ENCODE data around the gene PSRC1.

Gene PSRC1

GRCh38 chr1:109262231-109263055, 20.5 kb downstream of the PSRC1 start:
- Mint-ChIP-seq H3K4me3 (no peak overlapping the region), H3K27me3 (peaks cover 15% of the 10 kb centered on the region), H3K27ac (no peak overlapping the region), H3K4me1 (ENCODE audit: low read depth) (peaks cover 11% of the 10 kb centered on the region), H3K36me3 (ENCODE audit: low read depth) (no peaks in the 10 kb centered on the region), H3K9me3 (no peaks in the 10 kb centered on the region)
- intact Hi-C loops (cut with micrococcal nuclease) = loop anchor here (1.0 to 10.0 kb wide), 2 partner anchors 137 to 272 kb away; partner anchors contain the start of gene GPR61

- H3K36me3 Mint-ChIP-seq (ENCODE audit: low read depth) = no peaks in the 10 kb centered on the region
- intact Hi-C loops (cut with micrococcal nuclease) = loop anchor here (10.0 kb wide), 1 partner anchor 273 kb away; the partner anchor contains the start of gene GPR61
- H3K27me3 Mint-ChIP-seq = peaks cover 17% of the 10 kb centered on the region
- H3K4me1 Mint-ChIP-seq (ENCODE audit: low read depth) = peaks cover 11% of the 10 kb centered on the region
- no peak overlapping the region for H3K4me3 Mint-ChIP-seq
- H3K9me3 Mint-ChIP-seq = no peaks in the 10 kb centered on the region
- H3K27ac Mint-ChIP-seq = no peak overlapping the region
Observed at GRCh38 chr1:109261578-109261977, 21.4 kb downstream of the PSRC1 start.

GRCh38 chr1:109261006-109261405, 21.9 kb downstream of the PSRC1 start:
- peaks cover 21% of the 10 kb centered on the region for H3K27me3 Mint-ChIP-seq
- intact Hi-C loops (cut with micrococcal nuclease) = loop anchor here (10.0 kb wide), 1 partner anchor 274 kb away; the partner anchor contains the start of gene GPR61
- H3K4me1 Mint-ChIP-seq (ENCODE audit: low read depth) = peaks cover 11% of the 10 kb centered on the region
- no peaks in the 10 kb centered on the region for H3K36me3 Mint-ChIP-seq (ENCODE audit: low read depth)
- H3K9me3 Mint-ChIP-seq = no peaks in the 10 kb centered on the region
- no peak overlapping the region for H3K27ac Mint-ChIP-seq
- no peak overlapping the region for H3K4me3 Mint-ChIP-seq

- H3K4me3 Mint-ChIP-seq = no peak overlapping the region
- no peak overlapping the region for H3K27ac Mint-ChIP-seq
- H3K4me1 Mint-ChIP-seq (ENCODE audit: low read depth) = peaks cover 16% of the 10 kb centered on the region
- peaks cover 30% of the 10 kb centered on the region for H3K27me3 Mint-ChIP-seq
- H3K36me3 Mint-ChIP-seq (ENCODE audit: low read depth) = no peaks in the 10 kb centered on the region
- intact Hi-C loops (cut with micrococcal nuclease) = loop anchor here (10.0 kb wide), 1 partner anchor 275 kb away; the partner anchor contains the start of gene GPR61
- H3K9me3 Mint-ChIP-seq = no peaks in the 10 kb centered on the region
Observed at GRCh38 chr1:109259674-109260557, 23.0 kb downstream of the PSRC1 start.

- H3K9me3 Mint-ChIP-seq = no peaks in the 10 kb centered on the region
- intact Hi-C loops (cut with micrococcal nuclease) = no loop called here
Observed at GRCh38 chr1:109258481-109259466, 24.2 kb downstream of the PSRC1 start.

GRCh38 chr1:109257682-109258421, 25.1 kb downstream of the PSRC1 start:
- Mint-ChIP-seq H3K27me3 (peaks cover 29% of the 10 kb centered on the region), H3K4me3 (no peak overlapping the region), H3K36me3 (ENCODE audit: low read depth) (no peaks in the 10 kb centered on the region), H3K4me1 (ENCODE audit: low read depth) (peaks cover 13% of the 10 kb centered on the region), H3K9me3 (no peaks in the 10 kb centered on the region), H3K27ac (no peak overlapping the region)
- intact Hi-C loops (cut with micrococcal nuclease) = no loop called here

More at GRCh38 chr1:109258481-109259466, 24.2 kb downstream of the PSRC1 start:
- peaks cover 30% of the 10 kb centered on the region for H3K27me3 Mint-ChIP-seq
- H3K27ac Mint-ChIP-seq = no peak overlapping the region
- peaks cover 19% of the 10 kb centered on the region for H3K4me1 Mint-ChIP-seq (ENCODE audit: low read depth)
- H3K4me3 Mint-ChIP-seq = no peak overlapping the region
- H3K36me3 Mint-ChIP-seq (ENCODE audit: low read depth) = no peaks in the 10 kb centered on the region

GRCh38 chr1:109256971-109257681, 25.8 kb downstream of the PSRC1 start:
- Mint-ChIP-seq H3K27me3 (peaks cover 31% of the 10 kb centered on the region), H3K9me3 (no peaks in the 10 kb centered on the region), H3K27ac (no peak overlapping the region), H3K36me3 (ENCODE audit: low read depth) (no peaks in the 10 kb centered on the region), H3K4me1 (ENCODE audit: low read depth) (peaks cover 13% of the 10 kb centered on the region), H3K4me3 (no peak overlapping the region)
- intact Hi-C loops (cut with micrococcal nuclease) = no loop called here

GRCh38 chr1:109256085-109256484, 26.9 kb downstream of the PSRC1 start:
- Mint-ChIP-seq H3K4me3 (no peak overlapping the region), H3K27ac (no peak overlapping the region), H3K36me3 (ENCODE audit: low read depth) (no peaks in the 10 kb centered on the region), H3K27me3 (peaks cover 40% of the 10 kb centered on the region), H3K4me1 (ENCODE audit: low read depth) (peaks cover 13% of the 10 kb centered on the region), H3K9me3 (no peaks in the 10 kb centered on the region)
- intact Hi-C loops (cut with micrococcal nuclease) = no loop called here

- no peaks in the 10 kb centered on the region for H3K36me3 Mint-ChIP-seq (ENCODE audit: low read depth)
- peaks cover 44% of the 10 kb centered on the region for H3K27me3 Mint-ChIP-seq
- peaks cover 13% of the 10 kb centered on the region for H3K4me1 Mint-ChIP-seq (ENCODE audit: low read depth)
- no peaks in the 10 kb centered on the region for H3K9me3 Mint-ChIP-seq
- intact Hi-C loops (cut with micrococcal nuclease) = no loop called here
- no peak overlapping the region for H3K4me3 Mint-ChIP-seq
- H3K27ac Mint-ChIP-seq = peak overlapping the region; percentile 16
Observed at GRCh38 chr1:109255678-109256077, 27.3 kb downstream of the PSRC1 start.

GRCh38 chr1:109255097-109255651, 27.8 kb downstream of the PSRC1 start:
- Mint-ChIP-seq H3K4me3 (no peak overlapping the region), H3K27ac (peak overlapping the region; percentile 16), H3K9me3 (no peaks in the 10 kb centered on the region), H3K27me3 (peaks cover 48% of the 10 kb centered on the region), H3K36me3 (ENCODE audit: low read depth) (no peaks in the 10 kb centered on the region), H3K4me1 (ENCODE audit: low read depth) (peaks cover 16% of the 10 kb centered on the region)
- intact Hi-C loops (cut with micrococcal nuclease) = no loop called here

- peaks cover 50% of the 10 kb centered on the region for H3K27me3 Mint-ChIP-seq
- no peaks in the 10 kb centered on the region for H3K36me3 Mint-ChIP-seq (ENCODE audit: low read depth)
- intact Hi-C loops (cut with micrococcal nuclease) = no loop called here
- H3K4me1 Mint-ChIP-seq (ENCODE audit: low read depth) = peaks cover 17% of the 10 kb centered on the region
- no peak overlapping the region for H3K27ac Mint-ChIP-seq
- no peak overlapping the region for H3K4me3 Mint-ChIP-seq
- H3K9me3 Mint-ChIP-seq = no peaks in the 10 kb centered on the region
Observed at GRCh38 chr1:109254621-109255096, 28.3 kb downstream of the PSRC1 start.

All from dendritic cell treated with granulocyte-macrophage colony-stimulating factor and Interleukin-4, amounts not matched to agents 40 ng/mL and 50 ng/mL, for 4 days (primary cell).